HCT116 (cell line): ENCODE data around the gene DLG2.

Experiments
- CTCF ChIP-seq, 3 experiments: fragments of 200-600 bp in 1 of 3; sonication (generic) in 1 of 3; IDR thresholded peaks in 2 of 3; conservative IDR thresholded peaks in 1 of 3; 2 replicates each; pipeline ENCODE4 v1.5.1; 2012 to 2017; ENCODE audit warnings: low read depth in 2 of 3, low read length in 2 of 3, antibody characterized with exemption in 1 of 3, borderline replicate concordance in 1 of 3, control low read depth in 1 of 3, mild to moderate bottlenecking in 1 of 3, mixed read lengths in 1 of 3, mixed run types in 1 of 3, moderate library complexity in 1 of 3; ENCODE audit not compliant: insufficient read depth in 1 of 3
- POLR2A ChIP-seq: IDR thresholded peaks from 2 replicates; pipeline ENCODE4 v1.7.0; 2011; ENCODE audit warnings: borderline replicate concordance; ENCODE audit not compliant: insufficient read depth, insufficient read length; ENCODE audit errors: extremely low read depth
- POLR2AphosphoS5 ChIP-seq: IDR thresholded peaks from 2 replicates; pipeline ENCODE4 v1.6.1; 2011; ENCODE audit warnings: mild to moderate bottlenecking, low read depth, low read length, moderate library complexity
- REST ChIP-seq: IDR thresholded peaks from 2 replicates; pipeline ENCODE4 v1.6.1; 2012; ENCODE audit warnings: low read depth
- SIN3A ChIP-seq: IDR thresholded peaks from 2 replicates; pipeline ENCODE4 v1.6.1; 2012; ENCODE audit warnings: low read depth

GRCh38 chr11:83933008-83933407, 1694.1 kb downstream of the DLG2 start:
- TF ChIP-seq SIN3A (no peak), REST (no peak), CTCF (IDR thresholded peaks at IDR 0.05 in 2 of 3, conservative IDR thresholded peaks at IDR 0.05 in 1 of 3; ENCODE audit: borderline replicate concordance in 1 of 3, insufficient read depth in 1 of 3, low read depth in 2 of 3, low read length in 2 of 3) (no peak), POLR2AphosphoS5 (no peak), POLR2A (no peak)
